ENCODE results near the gene ABCA6.

The ABCA6 gene

DNA sequence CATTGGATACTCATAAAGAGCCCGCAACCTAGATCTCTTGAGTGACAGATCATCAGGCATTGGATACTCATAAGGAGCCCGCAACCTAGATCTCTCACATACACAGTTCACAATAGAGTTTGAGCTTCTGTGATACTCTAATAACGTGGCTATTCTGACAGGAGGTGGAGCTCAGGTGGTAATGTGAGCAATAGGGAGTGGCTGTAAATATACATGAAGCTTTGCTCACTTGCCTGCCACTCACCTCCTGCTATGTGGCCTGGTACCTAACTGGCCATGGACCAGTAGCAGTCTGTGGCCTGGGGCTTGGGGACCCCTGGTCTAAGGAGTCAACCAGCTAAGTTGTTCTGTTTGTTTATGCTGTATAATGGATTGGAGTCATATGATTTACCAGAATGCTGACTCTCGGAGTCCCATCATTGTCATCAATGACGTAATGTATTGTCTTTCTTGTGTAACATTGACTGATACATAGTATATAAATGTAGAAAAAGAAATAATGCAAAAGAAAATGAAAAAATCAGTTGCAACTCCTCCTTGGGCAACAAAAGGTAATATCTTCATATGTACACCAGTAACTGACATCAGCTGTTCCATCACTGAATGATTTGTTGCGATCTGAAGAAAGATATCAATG lies 98.5 kb downstream of the ABCA6 start:
- TF ChIP-seq, protein P1, sequence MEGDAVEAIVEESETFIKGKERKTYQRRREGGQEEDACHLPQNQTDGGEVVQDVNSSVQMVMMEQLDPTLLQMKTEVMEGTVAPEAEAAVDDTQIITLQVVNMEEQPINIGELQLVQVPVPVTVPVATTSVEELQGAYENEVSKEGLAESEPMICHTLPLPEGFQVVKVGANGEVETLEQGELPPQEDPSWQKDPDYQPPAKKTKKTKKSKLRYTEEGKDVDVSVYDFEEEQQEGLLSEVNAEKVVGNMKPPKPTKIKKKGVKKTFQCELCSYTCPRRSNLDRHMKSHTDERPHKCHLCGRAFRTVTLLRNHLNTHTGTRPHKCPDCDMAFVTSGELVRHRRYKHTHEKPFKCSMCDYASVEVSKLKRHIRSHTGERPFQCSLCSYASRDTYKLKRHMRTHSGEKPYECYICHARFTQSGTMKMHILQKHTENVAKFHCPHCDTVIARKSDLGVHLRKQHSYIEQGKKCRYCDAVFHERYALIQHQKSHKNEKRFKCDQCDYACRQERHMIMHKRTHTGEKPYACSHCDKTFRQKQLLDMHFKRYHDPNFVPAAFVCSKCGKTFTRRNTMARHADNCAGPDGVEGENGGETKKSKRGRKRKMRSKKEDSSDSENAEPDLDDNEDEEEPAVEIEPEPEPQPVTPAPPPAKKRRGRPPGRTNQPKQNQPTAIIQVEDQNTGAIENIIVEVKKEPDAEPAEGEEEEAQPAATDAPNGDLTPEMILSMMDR (IDR thresholded peaks at IDR 0.05; ENCODE audit: extremely low read depth, missing control alignments) = no peak

DNA sequence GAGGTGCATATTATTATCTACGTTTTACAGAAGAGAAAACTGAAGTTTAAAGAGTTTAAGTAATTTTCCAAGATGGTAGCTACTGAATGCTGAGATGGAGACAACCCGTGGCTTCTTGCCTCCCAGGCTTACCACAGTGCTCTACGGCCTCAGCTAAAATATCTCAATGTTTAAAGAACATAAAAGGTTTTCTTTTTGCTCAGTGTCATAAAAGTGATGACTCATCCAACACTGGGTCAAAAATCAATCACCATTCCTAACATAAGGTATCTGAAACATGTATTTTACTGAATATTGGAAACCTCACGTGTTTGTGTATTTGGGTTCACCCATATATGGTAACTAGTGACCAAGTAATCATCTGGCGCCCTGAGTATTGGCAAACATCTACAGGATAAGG lies 99.4 kb downstream of the ABCA6 start:
- no peak for DNase-seq (ENCODE audit: low spot score)
- TF ChIP-seq, protein P1 (IDR thresholded peaks at IDR 0.05; ENCODE audit: extremely low read depth, missing control alignments) = no peak

More for the DNA sequence above, 98.5 kb downstream of the ABCA6 start:
- DNase-seq (ENCODE audit: low spot score) = no peak

DNA sequence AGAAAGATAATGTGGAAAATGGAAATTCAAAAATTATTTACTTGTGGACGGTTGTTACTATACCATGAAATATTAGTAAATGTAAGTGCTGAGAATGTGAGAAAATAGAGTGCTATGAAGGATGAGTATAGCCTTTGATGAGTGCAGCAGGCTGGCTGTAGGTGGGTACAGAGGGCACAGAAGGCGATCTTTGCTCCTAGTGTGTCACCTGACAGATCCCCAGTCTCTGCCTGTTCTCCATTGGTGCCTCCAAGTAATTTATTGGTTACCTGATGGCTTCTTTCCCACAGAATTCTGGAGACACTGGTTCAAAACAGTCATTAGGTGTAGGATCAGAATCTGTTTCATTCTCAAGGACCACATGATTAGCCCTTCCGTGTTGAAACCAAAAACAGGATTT lies 109.9 kb downstream of the ABCA6 start:
- TF ChIP-seq, protein P1 (IDR thresholded peaks at IDR 0.05; ENCODE audit: extremely low read depth, missing control alignments) = no peak
- no peak for DNase-seq (ENCODE audit: low spot score)

DNA sequence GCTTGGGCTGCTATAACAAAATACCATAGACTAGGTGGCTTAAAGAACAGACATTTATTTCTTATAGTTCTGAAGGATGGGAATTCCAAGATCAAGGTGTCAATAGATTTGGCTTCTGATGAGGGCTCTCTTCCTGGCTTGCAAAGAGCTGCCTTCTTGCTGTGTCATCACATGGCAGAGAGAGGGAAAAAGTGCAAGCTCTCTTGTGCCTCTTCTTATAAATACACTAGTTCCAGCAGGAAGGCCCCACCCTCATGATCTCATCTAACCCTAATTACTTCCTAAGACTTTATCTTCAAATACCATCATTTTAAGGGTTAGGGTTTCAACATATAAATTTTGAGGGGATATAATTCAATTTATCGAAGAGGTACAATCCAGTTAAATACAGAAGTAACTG lies 111.5 kb downstream of the ABCA6 start:
- no peak for DNase-seq (ENCODE audit: low spot score)

More for the DNA sequence above, 111.5 kb downstream of the ABCA6 start:
- TF ChIP-seq, protein P1 (IDR thresholded peaks at IDR 0.05; ENCODE audit: extremely low read depth, missing control alignments) = no peak

Data from GM20000 (cell line).